ENCODE measurements around the gene TCP11L1. TPM values are rescaled to one million over a fixed set of nuclear protein-coding genes. Genes with fewer than 3 reads are reported as not detected.
"Not testable (repeated sequence)": the region's sequence is repeated elsewhere in the genome, so short reads cannot be mapped to it uniquely, and the experiment has no call there.

TCP11L1 gene
- total and polyA plus RNA-seq, 4 donors = 2.9 to 11.7 (median 6.9) TPM

- TF ChIP-seq FOXA1 (IDR thresholded peaks at IDR 0.05) = no peak
Observed at GRCh38 chr11:33043221-33043830, 4.0 kb downstream of the TCP11L1 start (continued).

DNA sequence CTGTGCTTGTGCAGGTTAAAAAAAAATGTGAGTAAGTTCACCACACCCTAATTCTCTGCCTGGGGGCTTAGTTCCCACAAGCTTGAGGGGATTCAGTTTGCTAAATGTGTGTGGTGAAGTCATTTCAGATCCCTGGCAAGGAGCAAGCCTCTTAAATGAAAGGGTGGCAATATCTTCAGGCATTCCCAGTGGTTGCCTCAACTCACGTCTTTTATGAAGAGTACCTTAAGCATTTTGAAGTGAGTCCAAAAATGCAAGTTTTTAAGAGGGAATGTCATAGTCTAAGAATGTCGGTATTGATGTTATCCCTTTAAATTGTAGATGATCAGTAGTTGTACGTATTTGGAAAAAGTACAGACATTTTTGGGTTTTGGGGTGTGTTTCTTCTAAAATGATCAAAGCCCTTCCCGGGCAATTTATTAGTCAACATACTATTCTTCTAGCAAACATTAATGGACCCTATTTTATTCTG, 4.9 kb downstream of the TCP11L1 start:
- TF ChIP-seq, protein P1, sequence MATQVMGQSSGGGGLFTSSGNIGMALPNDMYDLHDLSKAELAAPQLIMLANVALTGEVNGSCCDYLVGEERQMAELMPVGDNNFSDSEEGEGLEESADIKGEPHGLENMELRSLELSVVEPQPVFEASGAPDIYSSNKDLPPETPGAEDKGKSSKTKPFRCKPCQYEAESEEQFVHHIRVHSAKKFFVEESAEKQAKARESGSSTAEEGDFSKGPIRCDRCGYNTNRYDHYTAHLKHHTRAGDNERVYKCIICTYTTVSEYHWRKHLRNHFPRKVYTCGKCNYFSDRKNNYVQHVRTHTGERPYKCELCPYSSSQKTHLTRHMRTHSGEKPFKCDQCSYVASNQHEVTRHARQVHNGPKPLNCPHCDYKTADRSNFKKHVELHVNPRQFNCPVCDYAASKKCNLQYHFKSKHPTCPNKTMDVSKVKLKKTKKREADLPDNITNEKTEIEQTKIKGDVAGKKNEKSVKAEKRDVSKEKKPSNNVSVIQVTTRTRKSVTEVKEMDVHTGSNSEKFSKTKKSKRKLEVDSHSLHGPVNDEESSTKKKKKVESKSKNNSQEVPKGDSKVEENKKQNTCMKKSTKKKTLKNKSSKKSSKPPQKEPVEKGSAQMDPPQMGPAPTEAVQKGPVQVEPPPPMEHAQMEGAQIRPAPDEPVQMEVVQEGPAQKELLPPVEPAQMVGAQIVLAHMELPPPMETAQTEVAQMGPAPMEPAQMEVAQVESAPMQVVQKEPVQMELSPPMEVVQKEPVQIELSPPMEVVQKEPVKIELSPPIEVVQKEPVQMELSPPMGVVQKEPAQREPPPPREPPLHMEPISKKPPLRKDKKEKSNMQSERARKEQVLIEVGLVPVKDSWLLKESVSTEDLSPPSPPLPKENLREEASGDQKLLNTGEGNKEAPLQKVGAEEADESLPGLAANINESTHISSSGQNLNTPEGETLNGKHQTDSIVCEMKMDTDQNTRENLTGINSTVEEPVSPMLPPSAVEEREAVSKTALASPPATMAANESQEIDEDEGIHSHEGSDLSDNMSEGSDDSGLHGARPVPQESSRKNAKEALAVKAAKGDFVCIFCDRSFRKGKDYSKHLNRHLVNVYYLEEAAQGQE (IDR thresholded peaks at IDR 0.05) = no peak
- no peak for TF ChIP-seq RAD21 (IDR thresholded peaks at IDR 0.05)
- TF ChIP-seq RXRA (IDR thresholded peaks at IDR 0.05) = no peak
- TF ChIP-seq, protein P2, sequence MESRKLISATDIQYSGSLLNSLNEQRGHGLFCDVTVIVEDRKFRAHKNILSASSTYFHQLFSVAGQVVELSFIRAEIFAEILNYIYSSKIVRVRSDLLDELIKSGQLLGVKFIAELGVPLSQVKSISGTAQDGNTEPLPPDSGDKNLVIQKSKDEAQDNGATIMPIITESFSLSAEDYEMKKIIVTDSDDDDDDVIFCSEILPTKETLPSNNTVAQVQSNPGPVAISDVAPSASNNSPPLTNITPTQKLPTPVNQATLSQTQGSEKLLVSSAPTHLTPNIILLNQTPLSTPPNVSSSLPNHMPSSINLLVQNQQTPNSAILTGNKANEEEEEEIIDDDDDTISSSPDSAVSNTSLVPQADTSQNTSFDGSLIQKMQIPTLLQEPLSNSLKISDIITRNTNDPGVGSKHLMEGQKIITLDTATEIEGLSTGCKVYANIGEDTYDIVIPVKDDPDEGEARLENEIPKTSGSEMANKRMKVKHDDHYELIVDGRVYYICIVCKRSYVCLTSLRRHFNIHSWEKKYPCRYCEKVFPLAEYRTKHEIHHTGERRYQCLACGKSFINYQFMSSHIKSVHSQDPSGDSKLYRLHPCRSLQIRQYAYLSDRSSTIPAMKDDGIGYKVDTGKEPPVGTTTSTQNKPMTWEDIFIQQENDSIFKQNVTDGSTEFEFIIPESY (IDR thresholded peaks at IDR 0.05) = no peak
- no peak for TF ChIP-seq GABPA (IDR thresholded peaks at IDR 0.05 in 1 of 2, conservative IDR thresholded peaks at IDR 0.05 in 1 of 2)
- TF ChIP-seq EGR1 (IDR thresholded peaks at IDR 0.05; ENCODE audit: low read depth in 2 of 2) = no peak
- no peak for TF ChIP-seq MAX (IDR thresholded peaks at IDR 0.05)
- no peak for TF ChIP-seq FOXA1 (IDR thresholded peaks at IDR 0.05)
- TF ChIP-seq JUND (IDR thresholded peaks at IDR 0.05) = no peak
- TF ChIP-seq YY1 (IDR thresholded peaks at IDR 0.05) = no peak
- no peaks in the 10 kb centered on the region for H3K27me3 ChIP-seq (ENCODE audit: control insufficient read depth in 4 of 4, insufficient read depth in 4 of 4, low read length in 3 of 4)
- DNase-seq (ENCODE audit: low spot score) = no peak
- peaks cover 0 to 3% (median 0%) of the 10 kb centered on the region in 4 donors for H3K36me3 ChIP-seq (ENCODE audit: control insufficient read depth in 4 of 4, insufficient read depth in 3 of 4, low read depth in 1 of 4, low read length in 3 of 4)
- WGBS = 80% methylated on average over 4 of the region's 4 CpGs
- H3K4me1 ChIP-seq (ENCODE audit: control insufficient read depth in 4 of 4, insufficient read depth in 4 of 4, low read length in 3 of 4) = peaks cover 2 to 23% (median 9%) of the 10 kb centered on the region in 4 donors
- H3K9me3 ChIP-seq (ENCODE audit: control insufficient read depth in 4 of 4, low read length in 3 of 4) = no peaks in the 10 kb centered on the region
- H3K4me3 ChIP-seq (ENCODE audit: low read depth in 1 of 3, low read length in 3 of 3) = no peak overlapping the region
- H3K9ac ChIP-seq (ENCODE audit: low read depth in 1 of 2, low read length in 2 of 2) = no peak overlapping the region
- no peak overlapping the region for H3K27ac ChIP-seq (ENCODE audit: low read depth in 1 of 2, low read length in 2 of 2)

DNA sequence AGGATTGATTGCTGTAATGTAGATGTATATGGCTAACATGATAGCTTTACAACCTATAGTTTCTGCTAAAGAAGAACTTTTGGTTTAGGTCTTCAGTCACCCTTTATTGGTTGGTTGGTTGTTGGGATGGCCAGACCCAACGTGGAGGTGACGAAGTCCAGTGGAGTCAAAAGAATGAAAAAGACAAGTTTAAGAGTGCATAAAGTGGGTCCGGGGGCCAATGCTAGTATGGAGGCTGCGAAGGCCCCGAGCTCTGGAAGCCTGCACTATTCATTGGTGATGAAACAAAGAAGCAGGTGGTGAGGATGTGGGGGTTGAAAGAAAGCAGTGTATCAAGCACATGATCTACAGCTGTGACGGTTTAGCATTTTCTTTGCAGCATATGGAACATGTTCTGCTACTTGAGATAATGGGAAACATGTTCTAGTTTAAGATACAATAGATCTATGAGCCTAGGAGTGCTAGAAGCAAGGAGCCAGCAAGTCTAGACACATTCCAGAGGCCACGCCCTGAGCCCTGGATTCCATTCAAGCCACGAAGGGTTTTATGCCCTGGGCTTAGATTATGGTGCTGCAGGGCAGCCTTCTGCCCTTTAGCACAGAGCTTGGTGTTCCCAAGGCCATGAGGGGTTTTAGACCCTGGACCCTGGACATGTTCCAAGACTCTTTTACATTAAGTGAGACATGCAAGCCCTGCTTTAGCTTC, 6.3 kb downstream of the TCP11L1 start:
- H3K4me3 ChIP-seq (ENCODE audit: low read depth in 1 of 3, low read length in 3 of 3) = no peak overlapping the region
- H3K9me3 ChIP-seq (ENCODE audit: control insufficient read depth in 4 of 4, low read length in 3 of 4) = no peaks in the 10 kb centered on the region
- DNase-seq (ENCODE audit: low spot score) = no peak
- TF ChIP-seq RAD21 (IDR thresholded peaks at IDR 0.05) (no peak), HNF4A (conservative IDR thresholded peaks at IDR 0.05) (peak in 1 of 2 donors; percentile 35), FOXA1 (IDR thresholded peaks at IDR 0.05) (no peak), SP1 (IDR thresholded peaks at IDR 0.05) (no peak), MAX (IDR thresholded peaks at IDR 0.05) (no peak), TAF1 (conservative IDR thresholded peaks at IDR 0.05) (no peak)
- TF ChIP-seq, protein P3, sequence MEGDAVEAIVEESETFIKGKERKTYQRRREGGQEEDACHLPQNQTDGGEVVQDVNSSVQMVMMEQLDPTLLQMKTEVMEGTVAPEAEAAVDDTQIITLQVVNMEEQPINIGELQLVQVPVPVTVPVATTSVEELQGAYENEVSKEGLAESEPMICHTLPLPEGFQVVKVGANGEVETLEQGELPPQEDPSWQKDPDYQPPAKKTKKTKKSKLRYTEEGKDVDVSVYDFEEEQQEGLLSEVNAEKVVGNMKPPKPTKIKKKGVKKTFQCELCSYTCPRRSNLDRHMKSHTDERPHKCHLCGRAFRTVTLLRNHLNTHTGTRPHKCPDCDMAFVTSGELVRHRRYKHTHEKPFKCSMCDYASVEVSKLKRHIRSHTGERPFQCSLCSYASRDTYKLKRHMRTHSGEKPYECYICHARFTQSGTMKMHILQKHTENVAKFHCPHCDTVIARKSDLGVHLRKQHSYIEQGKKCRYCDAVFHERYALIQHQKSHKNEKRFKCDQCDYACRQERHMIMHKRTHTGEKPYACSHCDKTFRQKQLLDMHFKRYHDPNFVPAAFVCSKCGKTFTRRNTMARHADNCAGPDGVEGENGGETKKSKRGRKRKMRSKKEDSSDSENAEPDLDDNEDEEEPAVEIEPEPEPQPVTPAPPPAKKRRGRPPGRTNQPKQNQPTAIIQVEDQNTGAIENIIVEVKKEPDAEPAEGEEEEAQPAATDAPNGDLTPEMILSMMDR (IDR thresholded peaks at IDR 0.05; ENCODE audit: low read depth, low read length, missing input control) = no peak
- no peak overlapping the region for H3K27ac ChIP-seq (ENCODE audit: low read depth in 1 of 2, low read length in 2 of 2)
- no peak overlapping the region for H3K9ac ChIP-seq (ENCODE audit: low read depth in 1 of 2, low read length in 2 of 2)
- WGBS = 87% methylated on average over 8 of the region's 8 CpGs
- H3K4me1 ChIP-seq (ENCODE audit: control insufficient read depth in 4 of 4, insufficient read depth in 4 of 4, low read length in 3 of 4) = peaks cover 2 to 18% (median 3%) of the 10 kb centered on the region in 4 donors
- peaks cover 0 to 3% (median 0%) of the 10 kb centered on the region in 4 donors for H3K36me3 ChIP-seq (ENCODE audit: control insufficient read depth in 4 of 4, insufficient read depth in 3 of 4, low read depth in 1 of 4, low read length in 3 of 4)
- no peaks in the 10 kb centered on the region for H3K27me3 ChIP-seq (ENCODE audit: control insufficient read depth in 4 of 4, insufficient read depth in 4 of 4, low read length in 3 of 4)

GRCh38 chr11:33048701-33049100, 9.3 kb downstream of the TCP11L1 start:
- not testable (repeated sequence) for H3K36me3 ChIP-seq (ENCODE audit: control insufficient read depth in 4 of 4, insufficient read depth in 3 of 4, low read depth in 1 of 4, low read length in 3 of 4); DNase-seq (ENCODE audit: low spot score); H3K27me3 ChIP-seq (ENCODE audit: control insufficient read depth in 4 of 4, insufficient read depth in 4 of 4, low read length in 3 of 4); H3K27ac ChIP-seq (ENCODE audit: low read depth in 1 of 2, low read length in 2 of 2); H3K9me3 ChIP-seq (ENCODE audit: control insufficient read depth in 4 of 4, low read length in 3 of 4); H3K9ac ChIP-seq (ENCODE audit: low read depth in 1 of 2, low read length in 2 of 2); H3K4me3 ChIP-seq (ENCODE audit: low read depth in 1 of 3, low read length in 3 of 3)
- peaks cover 0 to 13% (median 2%) of the 10 kb centered on the region in 4 donors for H3K4me1 ChIP-seq (ENCODE audit: control insufficient read depth in 4 of 4, insufficient read depth in 4 of 4, low read length in 3 of 4)
- 81% methylated on average over 6 of the region's 6 CpGs for WGBS

Data from liver (tissue), 9 donors.